Spleen (tissue), 11 donors: Measurements from ENCODE around the gene L1CAM. TPM values are rescaled to one million over a fixed set of nuclear protein-coding genes. Genes with fewer than 3 reads are reported as not detected.
A peak's percentile ranks its signal among the peaks of the same experiment; 100 is the strongest.

Experiments used
- DNase-seq: peaks from one replicate; pipeline ENCODE4 v3.0.0-alpha.2; 2020
- H3K27ac ChIP-seq, 8 donors: fragments of 200-600 bp; sonication (generic) in 7 of 8; 1 replicate in 4 of 8; 2 replicates in 4 of 8; pipeline versions ENCODE4 v1.5.0 to v1.8.0; 2016 to 2021; ENCODE audit warnings: inconsistent platforms in 4 of 8, mild to moderate bottlenecking in 4 of 8, moderate library complexity in 1 of 8
- H3K27me3 ChIP-seq, 7 donors: fragments of 200-600 bp; sonication (generic) in 6 of 7; replicated peaks in 1 of 7; 1 replicate in 4 of 7; 2 replicates in 3 of 7; pipeline versions ENCODE4 v1.5.0 to v1.8.0; 2016 to 2021; ENCODE audit warnings: inconsistent platforms in 3 of 7, mild to moderate bottlenecking in 1 of 7
- H3K36me3 ChIP-seq, 6 donors: fragments of 200-600 bp; sonication (generic) in 5 of 6; 1 replicate in 4 of 6; 2 replicates in 2 of 6; pipeline versions ENCODE4 v1.5.0 to v1.8.0; 2016 to 2021; ENCODE audit warnings: inconsistent platforms in 2 of 6
- H3K4me1 ChIP-seq, 6 donors: fragments of 200-600 bp; sonication (generic) in 5 of 6; 1 replicate in 3 of 6; 2 replicates in 3 of 6; pipeline versions ENCODE4 v1.5.0 to v1.8.0; 2016 to 2021; ENCODE audit warnings: inconsistent platforms in 3 of 6
- H3K4me3 ChIP-seq, 8 donors: fragments of 200-600 bp; sonication (generic) in 7 of 8; 1 replicate in 4 of 8; 2 replicates in 4 of 8; pipeline versions ENCODE4 v1.5.0 to v1.8.0; 2016 to 2021; ENCODE audit warnings: inconsistent platforms in 4 of 8, mild to moderate bottlenecking in 4 of 8, moderate library complexity in 2 of 8
- H3K9me3 ChIP-seq, 8 donors: fragments of 200-600 bp; sonication (generic) in 7 of 8; 1 replicate in 4 of 8; 2 replicates in 4 of 8; pipeline versions ENCODE4 v1.5.0 to v1.8.0; 2016 to 2021; ENCODE audit warnings: inconsistent platforms in 4 of 8
- POLR2A ChIP-seq, 3 donors: fragments of 450-650 bp; IDR thresholded peaks; one replicate each; pipeline ENCODE4 v1.5.1; 2017; ENCODE audit warnings: antibody characterized with exemption in 3 of 3, mild to moderate bottlenecking in 1 of 3
- POLR2AphosphoS5 ChIP-seq, 3 donors: sonication (generic); formaldehyde crosslinking; IDR thresholded peaks; one replicate each; pipeline ENCODE4 v1.5.1; 2017; ENCODE audit warnings: antibody characterized with exemption in 3 of 3
- WGBS, 5 donors: extraction: QIAGEN DNeasy Blood & Tissue Kit in 3 of 5; methylation state at CpG; one replicate each; pipeline versions ENCODE4 v1.1.5 to v1.1.7; 2013 to 2018; 5-methylcytosine and 5-hydroxymethylcytosine counted together
- intact Hi-C: fragments of 100-400 bp; cut with DNase I; formaldehyde crosslinking; loops from one replicate; pipeline ENCODE4 v1.15.0; 2023; ENCODE audit warnings: low total_unique reads
- polyA plus RNA-seq, 3 donors: library from polyadenylated mRNA; stranded (reverse); fragments of 200-250 nt; gene quantifications; one replicate each; pipeline ENCODE4 v1.2.1, GENCODE V29; 2013
- total RNA-seq, 7 donors: library from RNA; depleted of rRNA in 3 of 7; stranded (reverse); fragments of >200 nt in 3 of 7; fragmentation: NEBNext Ultra II Directional in 4 of 7; extraction: Animal tissue kit (Norgen Biotek cat#: 25700) in 4 of 7; gene quantifications; one replicate each; pipeline versions ENCODE4 v1.1.0 to v1.2.1, GENCODE V29; 2016 to 2021
- TF ChIP-seq, protein P1 (sequence below), 11 experiments: fragments of 200-600 bp in 7 of 11; fragments of 450-650 bp in 4 of 11; sonication (generic) in 4 of 11; IDR thresholded peaks in 8 of 11; conservative IDR thresholded peaks in 3 of 11; 1 replicate in 7 of 11; 2 replicates in 4 of 11; pipeline versions ENCODE4 v1.4.0 to v1.8.0; 2016 to 2021; ENCODE audit warnings: antibody characterized with exemption in 11 of 11, inconsistent platforms in 4 of 11, mild to moderate bottlenecking in 1 of 11
- donor health status: healthy with polysubstance abuse.
- donor health status: DM: no; HTN: no; CAD: no; lungs with moderate emphysema.
- donor health status: DM: no; HTN: no; CAD: no.
- donor health status: Bipolar disorder and iron deficiency.
- donor health status: healthy.
- donor health status: DM: no; HTN: no; CAD: no.
- donor health status: DM: yes; HTN: yes; CAD: no.

The L1CAM gene
- total and polyA plus RNA-seq, 10 donors = 1.2 to 5.1 (median 2.7) TPM

DNA sequence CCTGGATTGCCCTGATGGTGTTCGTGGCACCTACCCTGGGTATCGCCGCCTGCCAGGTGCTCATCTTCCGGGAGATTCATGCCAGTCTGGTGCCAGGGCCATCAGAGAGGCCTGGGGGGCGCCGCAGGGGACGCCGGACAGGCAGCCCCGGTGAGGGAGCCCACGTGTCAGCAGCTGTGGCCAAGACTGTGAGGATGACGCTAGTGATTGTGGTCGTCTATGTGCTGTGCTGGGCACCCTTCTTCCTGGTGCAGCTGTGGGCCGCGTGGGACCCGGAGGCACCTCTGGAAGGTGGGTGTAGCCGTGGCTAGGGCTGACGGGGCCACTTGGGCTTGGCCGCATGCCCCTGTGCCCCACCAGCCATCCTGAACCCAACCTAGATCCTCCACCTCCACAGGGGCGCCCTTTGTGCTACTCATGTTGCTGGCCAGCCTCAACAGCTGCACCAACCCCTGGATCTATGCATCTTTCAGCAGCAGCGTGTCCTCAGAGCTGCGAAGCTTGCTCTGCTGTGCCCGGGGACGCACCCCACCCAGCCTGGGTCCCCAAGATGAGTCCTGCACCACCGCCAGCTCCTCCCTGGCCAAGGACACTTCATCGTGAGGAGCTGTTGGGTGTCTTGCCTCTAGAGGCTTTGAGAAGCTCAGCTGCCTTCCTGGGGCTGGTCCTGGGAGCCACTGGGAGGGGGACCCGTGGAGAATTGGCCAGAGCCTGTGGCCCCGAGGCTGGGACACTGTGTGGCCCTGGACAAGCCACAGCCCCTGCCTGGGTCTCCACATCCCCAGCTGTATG lies 20.3 kb upstream of the L1CAM start:
- 40 to 83% (median 63%) methylated on average over 1 to 27 of the region's 27 CpGs for WGBS, 5 donors
- Histone ChIP-seq H3K36me3 (peaks cover 0 to 46% (median 19%) of the 10 kb centered on the region in 6 donors), H3K4me1 (peaks cover 6 to 56% (median 39%) of the 10 kb centered on the region in 6 donors), H3K27me3 (peaks cover 0 to 11% (median 0%) of the 10 kb centered on the region in 7 donors), H3K27ac (peak overlapping the region in 3 of 8 donors; percentile 28 to 54 (median 48)), H3K9me3 (no peaks in the 10 kb centered on the region), H3K4me3 (no peak overlapping the region)
- TF ChIP-seq POLR2AphosphoS5 (IDR thresholded peaks at IDR 0.05) = peak; percentile 6 to 40 (median 36)
- TF ChIP-seq, protein P1, sequence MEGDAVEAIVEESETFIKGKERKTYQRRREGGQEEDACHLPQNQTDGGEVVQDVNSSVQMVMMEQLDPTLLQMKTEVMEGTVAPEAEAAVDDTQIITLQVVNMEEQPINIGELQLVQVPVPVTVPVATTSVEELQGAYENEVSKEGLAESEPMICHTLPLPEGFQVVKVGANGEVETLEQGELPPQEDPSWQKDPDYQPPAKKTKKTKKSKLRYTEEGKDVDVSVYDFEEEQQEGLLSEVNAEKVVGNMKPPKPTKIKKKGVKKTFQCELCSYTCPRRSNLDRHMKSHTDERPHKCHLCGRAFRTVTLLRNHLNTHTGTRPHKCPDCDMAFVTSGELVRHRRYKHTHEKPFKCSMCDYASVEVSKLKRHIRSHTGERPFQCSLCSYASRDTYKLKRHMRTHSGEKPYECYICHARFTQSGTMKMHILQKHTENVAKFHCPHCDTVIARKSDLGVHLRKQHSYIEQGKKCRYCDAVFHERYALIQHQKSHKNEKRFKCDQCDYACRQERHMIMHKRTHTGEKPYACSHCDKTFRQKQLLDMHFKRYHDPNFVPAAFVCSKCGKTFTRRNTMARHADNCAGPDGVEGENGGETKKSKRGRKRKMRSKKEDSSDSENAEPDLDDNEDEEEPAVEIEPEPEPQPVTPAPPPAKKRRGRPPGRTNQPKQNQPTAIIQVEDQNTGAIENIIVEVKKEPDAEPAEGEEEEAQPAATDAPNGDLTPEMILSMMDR (IDR thresholded peaks at IDR 0.05 in 8 of 11, conservative IDR thresholded peaks at IDR 0.05 in 3 of 11) = no peak
- TF ChIP-seq POLR2A (IDR thresholded peaks at IDR 0.05) = no peak
- peak; percentile 76 for DNase-seq
- intact Hi-C loops = no loop called here

DNA sequence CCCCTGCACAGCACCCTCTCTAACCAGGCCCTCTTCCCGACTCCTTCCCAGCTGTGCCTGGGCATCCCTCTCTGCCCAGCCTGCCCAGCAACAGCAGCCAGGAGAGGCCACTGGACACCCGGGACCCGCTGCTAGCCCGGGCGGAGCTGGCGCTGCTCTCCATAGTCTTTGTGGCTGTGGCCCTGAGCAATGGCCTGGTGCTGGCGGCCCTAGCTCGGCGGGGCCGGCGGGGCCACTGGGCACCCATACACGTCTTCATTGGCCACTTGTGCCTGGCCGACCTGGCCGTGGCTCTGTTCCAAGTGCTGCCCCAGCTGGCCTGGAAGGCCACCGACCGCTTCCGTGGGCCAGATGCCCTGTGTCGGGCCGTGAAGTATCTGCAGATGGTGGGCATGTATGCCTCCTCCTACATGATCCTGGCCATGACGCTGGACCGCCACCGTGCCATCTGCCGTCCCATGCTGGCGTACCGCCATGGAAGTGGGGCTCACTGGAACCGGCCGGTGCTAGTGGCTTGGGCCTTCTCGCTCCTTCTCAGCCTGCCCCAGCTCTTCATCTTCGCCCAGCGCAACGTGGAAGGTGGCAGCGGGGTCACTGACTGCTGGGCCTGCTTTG lies 19.6 kb upstream of the L1CAM start:
- H3K27ac ChIP-seq = peak overlapping the region in 2 of 8 donors; percentile 28 to 78
- H3K4me3 ChIP-seq = no peak overlapping the region
- H3K27me3 ChIP-seq = peaks cover 0 to 11% (median 0%) of the 10 kb centered on the region in 7 donors
- TF ChIP-seq POLR2A (IDR thresholded peaks at IDR 0.05) (no peak), POLR2AphosphoS5 (IDR thresholded peaks at IDR 0.05) (peak; percentile 42 to 78 (median 67))
- intact Hi-C loops = no loop called here
- peak; percentile 74 for DNase-seq
- H3K9me3 ChIP-seq = no peaks in the 10 kb centered on the region
- H3K36me3 ChIP-seq = peaks cover 0 to 39% (median 19%) of the 10 kb centered on the region in 6 donors
- peaks cover 11 to 63% (median 46%) of the 10 kb centered on the region in 6 donors for H3K4me1 ChIP-seq
- WGBS, 5 donors = 70 to 94% (median 90%) methylated on average over 2 to 32 of the region's 32 CpGs

DNA sequence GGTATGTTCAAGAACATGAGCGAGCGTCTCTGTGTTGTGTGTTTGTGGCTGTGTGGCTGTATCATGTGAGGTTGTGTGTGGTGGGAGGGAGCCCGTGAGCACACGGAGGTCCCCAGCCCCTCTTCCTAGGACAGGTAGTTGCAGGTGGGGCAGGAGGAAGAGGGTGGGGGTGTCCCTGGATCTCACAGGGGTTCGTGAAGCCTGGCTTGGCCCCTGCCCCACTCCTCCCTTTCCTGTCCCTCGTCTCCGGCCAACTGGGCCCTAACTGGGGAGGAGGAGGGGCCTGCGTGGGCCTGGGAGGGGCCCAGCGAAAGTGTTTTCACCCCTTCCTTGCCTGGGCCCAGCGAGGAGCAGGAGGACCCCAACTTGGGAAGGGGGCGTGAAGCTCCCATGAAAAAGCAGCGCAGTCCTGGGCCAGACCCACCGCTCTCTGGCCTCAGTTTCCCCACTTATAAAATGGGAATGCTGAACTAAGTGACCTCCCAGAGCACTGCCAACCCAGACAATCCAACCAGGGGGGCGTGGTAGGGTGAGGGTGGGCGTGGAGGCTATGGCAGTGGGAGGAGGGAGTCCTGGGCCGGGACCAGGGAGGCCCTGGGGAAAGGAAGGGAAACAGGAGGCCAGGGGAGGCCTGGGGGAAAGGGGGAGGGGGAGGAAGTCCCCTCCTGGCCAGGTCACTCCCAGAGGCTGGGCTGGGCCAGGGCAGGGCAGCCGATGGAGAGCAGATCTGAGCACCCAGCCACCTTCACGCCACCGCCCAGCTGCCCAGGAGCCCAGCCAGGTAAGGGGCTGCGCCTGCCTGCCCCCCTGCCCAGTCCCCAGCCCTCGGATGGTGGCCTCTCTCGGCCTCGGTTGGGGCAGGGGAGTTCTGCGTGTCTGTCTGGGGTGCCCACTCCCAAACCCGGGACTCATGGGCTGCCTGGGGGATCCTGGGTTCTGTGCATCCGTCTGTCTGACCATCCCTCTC lies 18.3 kb upstream of the L1CAM start, which contains the start of gene AVPR2:
TSS of gene AVPR2 (plus strand) at position 683 of the 967 bp plus-strand sequence. CDS start 473 bp downstream, outside the sequence.
- H3K27me3 ChIP-seq = peaks cover 0 to 4% (median 0%) of the 10 kb centered on the region in 7 donors
- H3K27ac ChIP-seq = peak within 1 kb of the TSS in 6 of 8 donors; percentile 47 to 78 (median 57)
- WGBS, 5 donors = 24 to 59% (median 37%) methylated on average over 10 to 26 of the region's 26 CpGs
- peaks cover 12 to 70% (median 51%) of the 10 kb centered on the region in 6 donors for H3K4me1 ChIP-seq
- DNase-seq = no peak
- H3K36me3 ChIP-seq = peaks cover 0 to 26% (median 8%) of the 10 kb centered on the region in 6 donors
- peaks cover 0 to under 1% (median 0%) of the 10 kb centered on the region in 8 donors for H3K9me3 ChIP-seq
- TF ChIP-seq, protein P1 (IDR thresholded peaks at IDR 0.05 in 8 of 11, conservative IDR thresholded peaks at IDR 0.05 in 3 of 11) = no peak
- peak; percentile 46 to 69 (median 59) for TF ChIP-seq POLR2AphosphoS5 (IDR thresholded peaks at IDR 0.05)
- intact Hi-C loops = no loop called here
- H3K4me3 ChIP-seq = peak within 1 kb of the TSS in 1 of 8 donors; percentile 25
